ENCODE results near the gene FOXC1. TPM values are rescaled to one million over a fixed set of nuclear protein-coding genes. Genes with fewer than 3 reads are reported as not detected.

FOXC1 gene
- total RNA-seq, 1 experiment from 2014 or later: 40.7 TPM

GRCh38 chr6:1634081-1634480 lies 24.4 kb downstream of the FOXC1 start:
- no peaks in the 10 kb centered on the region for H3K9me3 ChIP-seq (ENCODE audit: control insufficient read depth in 1 of 2, insufficient read depth in 1 of 2, low read depth in 1 of 2, low read length in 2 of 2)
- ChIA-PET CTCF (no interaction called here), RAD21 (ENCODE audit: low non-redundant PET in 1 of 2, low total read pairs in 2 of 2, uncharacterized antibody in 2 of 2, unreplicated experiment in 2 of 2) (no interaction called here), POLR2A (no interaction called here)
- peaks cover 41 to 50% of the 10 kb centered on the region in 2 experiments for H3K4me1 ChIP-seq (ENCODE audit: control insufficient read depth in 1 of 2, insufficient read depth in 2 of 2, low read length in 2 of 2)
- H3K4me2 ChIP-seq (ENCODE audit: low read length): no peak overlapping the region
- DNase-seq (ENCODE audit: low read depth, low spot score) (no peak), ATAC-seq (no peak)
- H4K20me1 ChIP-seq (ENCODE audit: insufficient read depth): no peaks in the 10 kb centered on the region
- H2AFZ ChIP-seq (ENCODE audit: low read depth, low read length, poor library complexity, severe bottlenecking): no peak overlapping the region
- intact Hi-C loops (cut with micrococcal nuclease): no loop called here
- H3K4me3 ChIP-seq (replicated peaks in 1 of 2; ENCODE audit: low read depth in 1 of 2, low read length in 2 of 2): no peak overlapping the region
- no peaks in the 10 kb centered on the region for H3K27me3 ChIP-seq (ENCODE audit: insufficient read depth, low read length)
- TF ChIP-seq ZNF274 (IDR thresholded peaks at IDR 0.05; ENCODE audit: low read depth, low read length) (no peak), FOSL1 (IDR thresholded peaks at IDR 0.05; ENCODE audit: low read depth) (no peak), ATF3 (IDR thresholded peaks at IDR 0.05) (no peak), POLR2AphosphoS5 (IDR thresholded peaks at IDR 0.05; ENCODE audit: low read depth, low read length) (no peak), ZFX (IDR thresholded peaks at IDR 0.05) (no peak), YY1 (IDR thresholded peaks at IDR 0.05; ENCODE audit: extremely low read depth, insufficient replicate concordance, low read depth, low read length) (no peak), CEBPB (IDR thresholded peaks at IDR 0.05; ENCODE audit: low read depth) (no peak), ELF1 (IDR thresholded peaks at IDR 0.05; ENCODE audit: borderline replicate concordance, low read depth) (no peak), POLR2A (IDR thresholded peaks at IDR 0.05; ENCODE audit: borderline replicate concordance, extremely low read depth, insufficient read depth, insufficient read length) (no peak), REST (IDR thresholded peaks at IDR 0.05; ENCODE audit: low read depth) (no peak), MAX (IDR thresholded peaks at IDR 0.05) (no peak), SIN3A (IDR thresholded peaks at IDR 0.05; ENCODE audit: low read depth) (no peak), EGR1 (IDR thresholded peaks at IDR 0.05; ENCODE audit: low read depth) (no peak), RAD21 (IDR thresholded peaks at IDR 0.05; ENCODE audit: low read depth) (no peak), EZH2 (IDR thresholded peaks at IDR 0.05) (no peak), ZBTB33 (IDR thresholded peaks at IDR 0.05; ENCODE audit: extremely low read depth, insufficient replicate concordance, low read length) (no peak), CBX3 (IDR thresholded peaks at IDR 0.05; ENCODE audit: low read depth) (no peak), SRF (IDR thresholded peaks at IDR 0.05; ENCODE audit: low read depth) (no peak)
- H3K9ac ChIP-seq (ENCODE audit: low read length): no peak overlapping the region
- H3K79me2 ChIP-seq (ENCODE audit: insufficient read depth, low read length): no peaks in the 10 kb centered on the region
- no TSS peak for BruUV-seq (replicated peaks)
- no peaks in the 10 kb centered on the region for H3K9me2 ChIP-seq (ENCODE audit: insufficient read depth)
- no peaks in the 10 kb centered on the region for H3K36me3 ChIP-seq (ENCODE audit: control insufficient read depth in 1 of 2, insufficient read depth in 2 of 2, low read length in 2 of 2)
- H3K27ac ChIP-seq (ENCODE audit: low read depth, low read length): no peak overlapping the region

All from HCT116 (cell line).